Ascending aorta (tissue), 2 donors: ENCODE data around the gene PLXDC1. TPM values are rescaled to one million over a fixed set of nuclear protein-coding genes. Genes with fewer than 3 reads are reported as not detected.
"Not testable (repeated sequence)": the region's sequence is repeated elsewhere in the genome, so short reads cannot be mapped to it uniquely, and the experiment has no call there.

Experiments
- DNase-seq, 2 donors: peaks; one replicate each; pipeline ENCODE4 v3.0.0-alpha.2; 2019; ENCODE audit warnings: low spot score in 2 of 2
- H3K27ac ChIP-seq, 2 donors: fragments of 200-600 bp; sonication (generic); one replicate each; pipeline ENCODE4 v1.5.1; 2016 to 2017; ENCODE audit warnings: mild to moderate bottlenecking in 1 of 2
- H3K27me3 ChIP-seq: fragments of 200-600 bp; sonication (generic); one replicate; pipeline ENCODE4 v1.5.1; 2017
- H3K36me3 ChIP-seq, 2 donors: fragments of 200-600 bp; sonication (generic); one replicate each; pipeline ENCODE4 v1.5.1; 2016
- H3K4me1 ChIP-seq, 2 donors: fragments of 200-600 bp; sonication (generic); one replicate each; pipeline ENCODE4 v1.5.1; 2016 to 2017; ENCODE audit warnings: mild to moderate bottlenecking in 1 of 2
- H3K4me3 ChIP-seq, 2 donors: fragments of 200-600 bp; sonication (generic); one replicate each; pipeline ENCODE4 v1.5.1; 2016 to 2017; ENCODE audit warnings: mild to moderate bottlenecking in 1 of 2
- H3K9me3 ChIP-seq, 2 donors: fragments of 200-600 bp; sonication (generic); one replicate each; pipeline ENCODE4 v1.5.1; 2016
- CTCF ChIP-seq, 3 experiments: fragments of 200-600 bp in 2 of 3; fragments of 450-650 bp in 1 of 3; sonication (generic) in 2 of 3; IDR thresholded peaks; one replicate each; pipeline ENCODE4 v1.5.1; 2016 to 2019; ENCODE audit warnings: antibody characterized with exemption in 3 of 3, mild to moderate bottlenecking in 1 of 3, moderate library complexity in 1 of 3
- intact Hi-C: fragments of 100-400 bp; cut with DNase I; formaldehyde crosslinking; loops from one replicate; pipeline ENCODE4 v1.15.1; 2023
- total RNA-seq: library from RNA; depleted of rRNA; stranded (reverse); fragments of >200 nt; gene quantifications from one replicate; pipeline ENCODE4 v1.1.0, GENCODE V29; 2016

The PLXDC1 gene
- total RNA-seq, 1 donor from 2014 or later = 23.8 TPM

DNA sequence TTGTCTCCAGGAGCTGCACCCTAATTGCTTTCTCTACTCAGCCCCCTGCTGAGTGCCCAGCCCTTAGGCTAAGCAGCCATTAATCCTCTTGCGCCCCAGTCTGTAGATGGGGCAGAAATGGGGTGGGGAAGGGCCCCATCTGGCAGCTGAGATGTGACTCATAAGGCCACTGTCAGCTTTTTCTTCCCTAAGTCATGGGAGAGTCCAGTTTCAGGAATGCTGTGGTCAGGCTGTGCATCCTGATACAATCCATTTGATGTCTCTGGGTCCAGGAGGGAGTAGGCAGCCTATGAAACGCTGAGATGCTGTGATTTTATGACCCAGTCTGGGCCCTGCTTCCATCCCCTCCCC, 12.3 kb downstream of the PLXDC1 start:
- H3K4me3 ChIP-seq = no peak overlapping the region
- no peak for TF ChIP-seq CTCF (IDR thresholded peaks at IDR 0.05)
- no peaks in the 10 kb centered on the region for H3K27me3 ChIP-seq
- H3K9me3 ChIP-seq = no peaks in the 10 kb centered on the region
- H3K4me1 ChIP-seq = no peaks in the 10 kb centered on the region
- H3K36me3 ChIP-seq = no peaks in the 10 kb centered on the region
- H3K27ac ChIP-seq = no peak overlapping the region
- no peak for DNase-seq
- intact Hi-C loops = no loop called here

DNA sequence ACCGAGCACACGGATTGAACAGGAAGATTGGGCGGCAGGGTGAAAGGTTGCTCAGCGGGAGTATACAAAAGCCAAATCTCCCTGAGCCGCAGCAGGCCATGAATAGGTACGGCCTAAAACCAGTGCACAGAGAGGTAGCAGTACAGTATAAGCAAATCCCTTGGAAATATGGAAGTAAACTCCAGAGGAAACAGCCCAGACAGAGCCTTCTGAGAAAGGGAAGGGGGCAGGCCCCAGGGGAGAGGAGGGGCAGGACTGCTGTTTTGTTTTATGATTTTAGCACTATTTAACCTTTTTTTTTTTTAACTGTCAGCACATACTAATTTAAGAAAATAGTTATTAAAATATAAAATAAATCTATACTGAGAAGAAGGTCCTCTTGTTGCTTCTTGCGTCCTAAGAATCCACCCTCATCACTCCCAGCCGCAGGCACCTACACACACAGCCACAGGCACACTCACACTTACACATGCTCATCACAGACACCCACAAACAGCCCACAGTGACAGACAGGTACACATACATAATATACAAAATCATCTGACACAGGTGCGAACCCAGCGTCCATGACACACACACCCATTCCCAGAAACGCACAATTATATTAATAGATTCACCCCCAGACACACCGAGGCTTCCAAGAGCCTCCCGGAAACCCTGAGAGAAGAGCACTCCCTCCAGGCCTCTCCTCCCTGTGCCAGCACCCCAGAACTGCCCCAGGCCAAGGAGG, 12.8 kb downstream of the PLXDC1 start:
- H3K27ac ChIP-seq = no peak overlapping the region
- no peaks in the 10 kb centered on the region for H3K36me3 ChIP-seq

DNA sequence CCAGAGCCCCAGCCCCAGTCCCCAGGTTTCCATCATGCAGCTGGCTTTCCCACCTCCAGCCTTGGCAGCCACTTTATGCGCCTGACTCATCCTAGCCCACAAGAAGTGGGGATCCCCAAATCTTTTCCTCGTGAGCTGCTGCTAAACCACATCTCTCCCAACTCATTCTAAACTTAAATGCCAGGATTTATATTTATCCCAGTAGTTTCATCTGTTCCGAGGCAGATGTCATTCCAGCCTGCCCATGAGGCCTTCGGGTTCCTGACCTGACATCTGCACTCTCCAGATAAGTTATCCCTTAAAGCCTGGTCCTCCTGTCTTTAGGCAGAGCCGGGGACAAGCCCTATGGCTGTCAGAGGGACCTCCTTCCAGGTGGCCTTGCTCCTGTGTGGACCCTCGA, 16.6 kb downstream of the PLXDC1 start:
- Histone ChIP-seq H3K9me3 (no peaks in the 10 kb centered on the region), H3K27ac (no peak overlapping the region)

More for the DNA sequence above, 12.8 kb downstream of the PLXDC1 start:
- H3K4me1 ChIP-seq = no peaks in the 10 kb centered on the region
- H3K4me3 ChIP-seq = no peak overlapping the region
- intact Hi-C loops = no loop called here
- no peaks in the 10 kb centered on the region for H3K9me3 ChIP-seq
- DNase-seq = no peak
- TF ChIP-seq CTCF (IDR thresholded peaks at IDR 0.05) = no peak
- no peaks in the 10 kb centered on the region for H3K27me3 ChIP-seq

GRCh38 chr17:39132192-39132610, 19.2 kb downstream of the PLXDC1 start:
- intact Hi-C loops = no loop called here
- no peak for TF ChIP-seq CTCF (IDR thresholded peaks at IDR 0.05)
- no peaks in the 10 kb centered on the region for H3K36me3 ChIP-seq
- H3K27ac ChIP-seq = no peak overlapping the region
- no peaks in the 10 kb centered on the region for H3K27me3 ChIP-seq
- H3K4me1 ChIP-seq = no peaks in the 10 kb centered on the region
- no peak overlapping the region for H3K4me3 ChIP-seq
- no peak for DNase-seq
- no peaks in the 10 kb centered on the region for H3K9me3 ChIP-seq

More for the DNA sequence above, 16.6 kb downstream of the PLXDC1 start:
- no peaks in the 10 kb centered on the region for H3K36me3 ChIP-seq
- no peak overlapping the region for H3K4me3 ChIP-seq
- no peak for DNase-seq
- intact Hi-C loops = no loop called here
- no peaks in the 10 kb centered on the region for H3K4me1 ChIP-seq
- H3K27me3 ChIP-seq = no peaks in the 10 kb centered on the region
- TF ChIP-seq CTCF (IDR thresholded peaks at IDR 0.05) = no peak

DNA sequence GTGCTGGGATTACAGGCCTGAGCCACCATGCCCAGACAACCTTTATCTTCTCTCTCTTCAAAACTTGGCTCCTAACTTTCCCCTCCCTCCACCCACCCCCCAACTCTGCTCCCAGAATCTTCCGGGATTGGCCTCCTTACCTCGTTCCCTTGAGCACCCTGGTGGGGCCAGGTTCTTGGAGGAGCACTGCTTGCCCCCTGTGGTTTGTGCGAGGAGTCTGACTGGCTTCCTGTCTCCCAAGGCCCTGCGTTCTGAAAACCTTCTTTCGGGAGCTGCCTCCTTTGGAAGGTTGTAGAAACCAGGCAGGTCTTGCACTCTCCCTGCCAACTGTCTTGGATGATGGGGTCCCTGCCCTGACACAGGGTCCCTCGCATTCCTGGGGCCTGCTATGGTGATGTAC, 19.8 kb downstream of the PLXDC1 start:
- no peaks in the 10 kb centered on the region for H3K27me3 ChIP-seq
- intact Hi-C loops = no loop called here
- no peaks in the 10 kb centered on the region for H3K4me1 ChIP-seq
- TF ChIP-seq CTCF (IDR thresholded peaks at IDR 0.05) = no peak
- H3K9me3 ChIP-seq = no peaks in the 10 kb centered on the region
- H3K27ac ChIP-seq = no peak overlapping the region
- H3K4me3 ChIP-seq = no peak overlapping the region
- no peak for DNase-seq
- H3K36me3 ChIP-seq = no peaks in the 10 kb centered on the region

- Histone ChIP-seq H3K4me3 (no peak overlapping the region), H3K27me3 (no peaks in the 10 kb centered on the region), H3K27ac (no peak overlapping the region), H3K9me3 (no peaks in the 10 kb centered on the region), H3K4me1 (no peaks in the 10 kb centered on the region), H3K36me3 (no peaks in the 10 kb centered on the region)
- TF ChIP-seq CTCF (IDR thresholded peaks at IDR 0.05) = no peak
- no peak for DNase-seq
- intact Hi-C loops = no loop called here
Measured at GRCh38 chr17:39130205-39130604, 21.2 kb downstream of the PLXDC1 start.

DNA sequence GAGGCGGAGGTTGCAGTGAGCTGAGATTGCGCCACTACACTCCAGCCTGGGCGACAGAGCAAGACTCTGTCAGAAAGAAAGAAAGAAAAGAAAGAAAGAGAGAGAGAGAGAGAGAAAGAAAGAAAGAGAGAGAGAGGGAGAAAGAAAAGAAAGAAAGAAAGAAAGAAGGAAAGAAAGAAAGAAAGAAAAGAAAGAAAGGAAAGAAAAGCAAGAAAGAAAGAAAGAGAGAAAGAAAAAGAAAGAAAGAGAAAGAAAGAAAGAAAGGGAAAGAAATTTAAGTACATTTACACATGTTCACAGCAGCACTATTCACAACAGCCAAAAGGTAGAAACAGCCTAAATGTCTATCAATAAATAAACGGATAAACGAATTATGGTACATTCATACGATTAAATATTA, 21.9 kb downstream of the PLXDC1 start:
- intact Hi-C loops, H3K27me3 ChIP-seq, H3K27ac ChIP-seq, H3K4me1 ChIP-seq, H3K4me3 ChIP-seq, DNase-seq, H3K9me3 ChIP-seq, H3K36me3 ChIP-seq: not testable (repeated sequence)
